C4-2B (cell line): ENCODE measurements around the gene PNMA1.

Experiments
- H3K27ac ChIP-seq: fragments of 450-650 bp; 2 replicates; pipeline ENCODE4 v1.5.1; 2017
- ZFX ChIP-seq: fragments of 450-650 bp; IDR thresholded peaks from 2 replicates; pipeline ENCODE4 v1.6.1; 2017
- TF ChIP-seq, protein P1 (sequence below): fragments of 450-650 bp; conservative IDR thresholded peaks from 2 replicates; pipeline ENCODE4 v1.5.1; 2017; ENCODE audit warnings: mild to moderate bottlenecking

PNMA1 gene

DNA sequence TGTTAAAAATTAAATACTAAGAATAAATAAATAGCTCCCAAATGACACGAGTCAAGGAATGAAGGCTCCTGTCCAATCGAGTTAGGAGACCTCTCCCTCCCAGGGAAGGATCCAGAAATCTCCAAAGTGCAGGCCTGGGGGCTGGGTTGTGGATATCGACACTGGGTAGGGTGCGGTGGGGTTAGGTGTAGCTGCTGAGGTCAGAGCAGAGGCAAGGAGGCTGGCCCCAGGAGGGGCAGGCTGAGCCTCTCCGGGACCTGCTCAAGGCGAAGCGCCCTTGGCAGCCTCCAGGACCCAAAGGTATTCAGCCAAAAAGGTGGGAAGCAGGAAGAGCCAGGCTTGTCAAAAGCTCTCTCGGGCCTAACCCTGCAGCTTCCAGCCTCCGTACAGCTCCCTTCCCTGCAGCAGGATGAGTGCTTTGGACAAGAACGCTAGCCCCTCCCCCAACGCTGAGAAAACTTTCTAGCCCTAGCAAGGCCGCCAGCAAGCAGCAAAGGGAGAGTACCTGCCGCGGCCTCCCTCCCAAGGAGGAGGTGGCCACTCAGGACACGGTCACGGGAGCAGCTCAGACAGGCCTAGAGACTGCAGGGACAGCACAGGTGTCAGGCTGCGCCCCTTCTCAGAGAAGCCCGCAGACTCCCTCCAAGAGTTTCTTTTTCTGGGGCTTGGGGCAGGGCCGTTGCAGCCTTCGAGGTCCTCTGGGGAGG lies 3.7 kb upstream of the PNMA1 start:
- no peak overlapping the region for H3K27ac ChIP-seq
- no peak for TF ChIP-seq ZFX
- TF ChIP-seq, protein P1, sequence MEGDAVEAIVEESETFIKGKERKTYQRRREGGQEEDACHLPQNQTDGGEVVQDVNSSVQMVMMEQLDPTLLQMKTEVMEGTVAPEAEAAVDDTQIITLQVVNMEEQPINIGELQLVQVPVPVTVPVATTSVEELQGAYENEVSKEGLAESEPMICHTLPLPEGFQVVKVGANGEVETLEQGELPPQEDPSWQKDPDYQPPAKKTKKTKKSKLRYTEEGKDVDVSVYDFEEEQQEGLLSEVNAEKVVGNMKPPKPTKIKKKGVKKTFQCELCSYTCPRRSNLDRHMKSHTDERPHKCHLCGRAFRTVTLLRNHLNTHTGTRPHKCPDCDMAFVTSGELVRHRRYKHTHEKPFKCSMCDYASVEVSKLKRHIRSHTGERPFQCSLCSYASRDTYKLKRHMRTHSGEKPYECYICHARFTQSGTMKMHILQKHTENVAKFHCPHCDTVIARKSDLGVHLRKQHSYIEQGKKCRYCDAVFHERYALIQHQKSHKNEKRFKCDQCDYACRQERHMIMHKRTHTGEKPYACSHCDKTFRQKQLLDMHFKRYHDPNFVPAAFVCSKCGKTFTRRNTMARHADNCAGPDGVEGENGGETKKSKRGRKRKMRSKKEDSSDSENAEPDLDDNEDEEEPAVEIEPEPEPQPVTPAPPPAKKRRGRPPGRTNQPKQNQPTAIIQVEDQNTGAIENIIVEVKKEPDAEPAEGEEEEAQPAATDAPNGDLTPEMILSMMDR: no peak

DNA sequence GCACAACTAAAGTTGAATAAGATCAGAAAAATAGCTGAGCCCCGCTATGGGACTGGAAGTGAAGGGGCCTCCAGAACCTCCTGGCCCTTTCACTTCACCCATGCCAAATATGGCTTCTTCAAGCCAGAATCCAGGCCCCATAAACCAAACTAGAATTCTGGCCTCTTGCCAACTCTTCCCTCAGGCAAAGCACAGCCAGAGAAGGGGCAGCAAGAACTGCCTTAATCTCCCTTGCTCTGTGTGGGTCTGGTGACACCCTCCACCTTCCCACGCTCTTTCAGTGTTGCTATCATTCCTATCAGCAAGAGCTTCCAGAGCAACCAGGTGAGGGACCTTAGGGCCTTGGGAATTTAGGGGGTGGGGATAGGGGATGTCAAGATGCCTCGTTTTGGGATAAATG lies 3.1 kb upstream of the PNMA1 start:
- no peak for TF ChIP-seq ZFX
- TF ChIP-seq, protein P1: no peak
- no peak overlapping the region for H3K27ac ChIP-seq

DNA sequence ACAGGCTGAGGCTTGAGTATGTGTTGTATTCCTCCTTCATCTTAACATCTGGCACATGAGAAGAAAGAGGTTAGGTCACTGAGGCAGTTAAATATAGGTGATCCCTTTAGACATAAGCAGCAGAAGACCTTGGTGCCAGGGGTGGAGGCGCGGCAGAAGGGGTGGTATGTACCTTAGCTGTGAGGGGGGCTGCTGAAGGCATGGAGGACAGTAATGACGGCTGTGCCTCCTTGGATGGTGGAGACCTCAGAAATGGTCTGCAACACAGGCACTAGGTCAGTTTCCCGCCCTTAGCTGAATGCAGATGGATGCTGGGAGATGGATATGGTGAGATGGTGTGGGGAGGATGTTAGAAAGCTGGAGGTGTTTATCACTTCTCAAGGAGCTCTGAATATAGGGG lies 1.5 kb upstream of the PNMA1 start:
- H3K27ac ChIP-seq: no peak overlapping the region
- no peak for TF ChIP-seq ZFX
- TF ChIP-seq, protein P1: no peak

DNA sequence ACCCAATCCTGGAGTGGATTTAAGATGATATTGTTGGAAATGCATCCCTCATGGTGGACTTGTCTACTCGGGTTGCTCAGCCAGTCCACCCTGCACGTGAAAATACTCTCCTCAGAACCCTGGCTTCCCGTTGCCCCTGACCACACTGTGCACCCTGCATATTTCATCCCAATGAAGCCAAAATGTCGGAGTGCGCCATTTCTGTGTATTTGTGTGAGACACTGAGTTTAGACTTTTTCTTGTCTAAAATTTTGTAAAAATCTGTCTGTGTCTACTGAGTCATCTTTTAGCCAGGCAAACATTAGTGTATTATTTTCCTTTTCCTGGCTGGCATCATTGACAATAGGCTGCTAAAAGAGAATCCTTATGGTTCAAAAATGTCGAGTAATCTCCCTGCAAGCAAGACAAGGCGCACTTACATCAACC lies 485 bp upstream of the PNMA1 start:
- TF ChIP-seq, protein P1: no peak
- no peak for TF ChIP-seq ZFX
- peak overlapping the region; percentile 77 for H3K27ac ChIP-seq

DNA sequence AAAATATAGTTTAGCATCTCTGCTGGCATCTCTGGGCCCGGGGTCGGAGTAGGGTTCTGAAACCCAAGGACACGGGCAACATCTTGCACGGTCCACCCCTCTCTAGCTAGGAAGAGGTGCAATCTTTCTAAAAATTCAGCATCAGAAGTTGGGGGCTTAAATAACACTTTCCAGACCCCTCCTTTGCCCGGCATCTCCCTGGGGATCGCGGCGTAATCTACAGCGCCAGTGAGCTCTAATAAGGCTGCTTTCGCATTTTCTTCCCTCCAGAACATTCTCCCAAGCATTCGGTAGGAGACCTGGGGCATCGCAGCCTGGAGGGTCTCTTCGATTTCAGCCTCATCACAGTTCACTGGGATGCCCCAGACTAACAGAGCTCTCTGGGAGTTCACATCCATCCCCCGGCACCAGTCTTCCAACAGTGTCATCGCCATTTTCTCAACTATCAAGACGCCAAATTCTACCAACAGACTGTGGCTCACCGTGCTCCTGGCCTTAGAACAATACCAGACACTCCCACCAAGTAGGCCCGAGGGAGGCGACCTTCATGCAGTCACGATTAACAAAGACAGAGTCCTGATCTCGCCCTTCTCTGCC lies 880 bp downstream of the PNMA1 start:
- peak overlapping the region; percentile 77 for H3K27ac ChIP-seq
- TF ChIP-seq, protein P1: no peak
- no peak for TF ChIP-seq ZFX

DNA sequence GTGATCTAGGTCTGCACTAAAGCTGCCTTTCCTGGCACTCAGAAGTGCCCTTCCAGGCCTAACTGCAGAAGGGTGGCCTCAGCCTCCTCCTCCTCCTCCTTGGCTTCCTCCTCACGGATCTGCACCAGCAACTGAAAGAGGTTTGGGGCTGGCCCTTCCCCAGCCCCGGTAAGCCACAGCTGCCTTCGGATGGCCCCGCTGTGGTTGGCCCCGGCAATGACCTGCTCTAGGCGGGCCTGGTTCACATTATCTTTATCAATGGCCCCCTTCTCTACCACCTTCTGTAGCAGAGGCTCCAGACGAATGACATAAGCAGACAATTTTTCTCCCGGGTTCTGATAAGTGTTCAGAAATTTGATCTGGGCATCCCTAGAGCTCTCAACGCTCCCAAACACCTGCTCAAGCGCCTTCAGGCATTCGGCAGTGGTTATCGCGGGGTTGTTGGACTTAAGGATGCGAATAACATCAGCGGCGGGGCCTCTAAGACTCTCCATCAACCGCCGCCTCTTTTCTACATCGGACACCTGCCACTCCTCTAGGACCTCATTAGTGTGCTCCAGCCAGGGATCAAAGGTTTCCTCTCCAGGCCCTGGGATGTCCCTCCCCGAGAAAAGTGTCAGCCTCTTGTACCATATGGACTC lies 1.5 kb downstream of the PNMA1 start:
- peak overlapping the region; percentile 77 for H3K27ac ChIP-seq
- 0 out of 2 replicates have a peak, but pooled peaks have one; percentile 28 for TF ChIP-seq ZFX
- TF ChIP-seq, protein P1: no peak

DNA sequence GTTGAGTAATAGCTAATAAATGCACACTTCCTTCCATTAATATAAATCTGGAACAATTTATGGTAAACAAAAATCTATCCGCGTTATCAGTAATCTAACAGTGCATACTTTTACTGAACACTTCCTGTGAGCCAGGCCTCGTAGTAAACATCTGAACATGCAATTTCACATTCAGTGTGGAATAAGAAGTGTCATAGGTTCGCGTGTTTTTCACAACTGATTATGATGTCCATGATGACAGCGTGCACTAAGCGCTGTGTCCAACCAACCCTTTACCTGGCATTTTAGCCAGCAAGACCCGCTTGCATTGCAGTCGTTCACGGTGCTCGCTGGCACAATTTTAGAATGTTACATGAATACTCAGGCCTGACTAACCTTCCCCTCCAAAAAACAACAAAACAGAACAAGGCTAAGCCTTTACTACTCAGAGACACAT lies 2.1 kb downstream of the PNMA1 start:
- peak overlapping the region; percentile 77 for H3K27ac ChIP-seq
- no peak for TF ChIP-seq ZFX
- TF ChIP-seq, protein P1: no peak
